Tibial artery (tissue), 4 donors: Measurements from ENCODE around the gene PYGB.

Experiments used
- DNase-seq, 2 donors: peaks; one replicate each; pipeline ENCODE4 v3.0.0-alpha.2; 2019
- H3K27ac ChIP-seq, 2 donors: fragments of 200-600 bp; sonication (generic) in 1 of 2; 1 replicate in 1 of 2; 2 replicates in 1 of 2; pipeline ENCODE4 v1.5.1; 2018 to 2019; ENCODE audit warnings: mild to moderate bottlenecking in 1 of 2
- H3K27me3 ChIP-seq, 2 donors: fragments of 200-600 bp; sonication (generic) in 1 of 2; one replicate each; pipeline versions ENCODE4 v1.5.1 to v1.6.0; 2016 to 2019
- H3K36me3 ChIP-seq, 3 donors: fragments of 200-600 bp; sonication (generic) in 2 of 3; one replicate each; pipeline ENCODE4 v1.5.1; 2016 to 2019; ENCODE audit warnings: mild to moderate bottlenecking in 2 of 3
- H3K4me1 ChIP-seq, 4 donors: fragments of 200-600 bp; sonication (generic) in 2 of 4; 1 replicate in 3 of 4; 2 replicates in 1 of 4; pipeline ENCODE4 v1.5.1; 2016 to 2019
- H3K4me3 ChIP-seq, 2 donors: fragments of 200-600 bp; sonication (generic) in 1 of 2; 1 replicate in 1 of 2; 2 replicates in 1 of 2; pipeline ENCODE4 v1.5.1; 2018 to 2019; ENCODE audit warnings: mild to moderate bottlenecking in 2 of 2
- H3K9me3 ChIP-seq, 3 donors: fragments of 200-600 bp; sonication (generic) in 1 of 3; one replicate each; pipeline ENCODE4 v1.5.1; 2016 to 2019
- intact Hi-C: fragments of 100-400 bp; cut with DNase I; formaldehyde crosslinking; loops from one replicate; pipeline ENCODE4 v1.15.0; 2023; ENCODE audit warnings: low total_unique reads
- TF ChIP-seq, protein P1 (sequence below), 2 experiments: fragments of 200-600 bp in 1 of 2; fragments of 450-650 bp in 1 of 2; IDR thresholded peaks; one replicate each; pipeline ENCODE4 v1.5.1; 2017 to 2019; ENCODE audit warnings: antibody characterized with exemption in 2 of 2, mild to moderate bottlenecking in 1 of 2, moderate library complexity in 1 of 2

The PYGB gene

DNA sequence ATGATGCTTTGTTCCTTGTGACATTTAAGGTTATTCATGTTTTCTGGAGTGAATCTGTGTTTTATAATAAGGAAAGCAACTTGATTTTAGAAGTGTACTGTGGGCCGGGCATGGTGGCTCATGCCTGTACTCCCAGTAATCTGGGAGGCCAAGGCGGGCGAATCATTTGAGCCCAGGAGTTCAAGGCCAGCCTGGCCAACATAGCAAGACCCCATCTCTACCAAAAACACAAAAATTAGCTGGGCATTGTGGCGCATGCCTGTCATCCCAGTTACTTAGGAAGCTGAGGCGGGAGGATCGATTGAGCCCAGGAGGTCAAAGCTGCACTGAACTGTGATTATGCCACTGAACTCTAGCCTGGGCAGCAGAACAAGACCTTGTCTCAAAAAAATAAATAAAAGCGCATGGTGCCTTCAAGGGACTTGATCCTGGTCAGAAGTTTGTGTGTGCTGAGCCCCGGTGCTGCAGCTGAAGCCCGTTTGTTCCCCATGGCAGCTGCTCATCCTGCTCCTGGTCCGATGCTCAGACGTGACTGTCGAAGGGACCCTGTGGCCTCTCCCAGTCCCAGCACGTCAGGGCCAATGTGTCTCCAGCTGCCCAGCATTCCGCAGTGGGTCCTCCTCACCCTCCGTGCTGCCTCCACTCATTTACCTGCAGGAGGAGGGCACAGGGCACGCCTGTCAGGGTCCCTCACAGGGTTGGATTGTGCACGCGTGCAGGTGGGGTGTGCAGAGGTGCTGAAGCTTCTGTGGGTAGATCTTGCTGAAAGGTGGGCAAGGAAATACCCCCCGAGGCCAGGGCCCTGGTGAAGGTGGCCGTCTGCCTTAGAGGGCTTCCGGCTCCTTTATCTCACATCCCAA, 34.1 kb upstream of the PYGB start:
- H3K4me1 ChIP-seq: no peaks in the 10 kb centered on the region
- TF ChIP-seq, protein P1, sequence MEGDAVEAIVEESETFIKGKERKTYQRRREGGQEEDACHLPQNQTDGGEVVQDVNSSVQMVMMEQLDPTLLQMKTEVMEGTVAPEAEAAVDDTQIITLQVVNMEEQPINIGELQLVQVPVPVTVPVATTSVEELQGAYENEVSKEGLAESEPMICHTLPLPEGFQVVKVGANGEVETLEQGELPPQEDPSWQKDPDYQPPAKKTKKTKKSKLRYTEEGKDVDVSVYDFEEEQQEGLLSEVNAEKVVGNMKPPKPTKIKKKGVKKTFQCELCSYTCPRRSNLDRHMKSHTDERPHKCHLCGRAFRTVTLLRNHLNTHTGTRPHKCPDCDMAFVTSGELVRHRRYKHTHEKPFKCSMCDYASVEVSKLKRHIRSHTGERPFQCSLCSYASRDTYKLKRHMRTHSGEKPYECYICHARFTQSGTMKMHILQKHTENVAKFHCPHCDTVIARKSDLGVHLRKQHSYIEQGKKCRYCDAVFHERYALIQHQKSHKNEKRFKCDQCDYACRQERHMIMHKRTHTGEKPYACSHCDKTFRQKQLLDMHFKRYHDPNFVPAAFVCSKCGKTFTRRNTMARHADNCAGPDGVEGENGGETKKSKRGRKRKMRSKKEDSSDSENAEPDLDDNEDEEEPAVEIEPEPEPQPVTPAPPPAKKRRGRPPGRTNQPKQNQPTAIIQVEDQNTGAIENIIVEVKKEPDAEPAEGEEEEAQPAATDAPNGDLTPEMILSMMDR (IDR thresholded peaks at IDR 0.05): no peak
- intact Hi-C loops: no loop called here
- no peak overlapping the region for H3K4me3 ChIP-seq
- H3K27me3 ChIP-seq: no peaks in the 10 kb centered on the region
- peaks cover 76 to 94% (median 91%) of the 10 kb centered on the region in 3 donors for H3K36me3 ChIP-seq
- no peak overlapping the region for H3K27ac ChIP-seq
- DNase-seq: no peak
- H3K9me3 ChIP-seq: no peaks in the 10 kb centered on the region

DNA sequence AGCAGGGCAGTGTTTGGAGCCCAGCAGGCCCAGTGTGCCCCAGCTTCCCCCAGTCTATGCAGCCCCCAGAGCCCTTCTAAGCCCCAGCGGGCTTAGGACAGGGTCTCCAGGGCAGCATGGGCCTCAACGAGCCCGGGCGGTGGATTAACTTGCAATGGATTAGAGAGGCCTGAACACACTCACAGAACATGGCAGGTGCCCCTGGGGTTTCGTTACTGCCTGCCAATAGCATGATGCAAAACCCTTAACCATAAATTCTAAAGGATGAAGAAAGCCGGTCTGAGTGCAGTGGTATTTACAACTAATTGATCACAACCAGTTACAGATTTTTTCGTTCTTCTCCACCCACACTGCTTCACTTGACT, 33.5 kb upstream of the PYGB start:
- peaks cover 76 to 100% (median 93%) of the 10 kb centered on the region in 3 donors for H3K36me3 ChIP-seq
- no peak for DNase-seq
- no peaks in the 10 kb centered on the region for H3K27me3 ChIP-seq
- H3K9me3 ChIP-seq: no peaks in the 10 kb centered on the region
- TF ChIP-seq, protein P1 (IDR thresholded peaks at IDR 0.05): no peak
- intact Hi-C loops: no loop called here
- no peak overlapping the region for H3K4me3 ChIP-seq
- no peak overlapping the region for H3K27ac ChIP-seq
- H3K4me1 ChIP-seq: no peaks in the 10 kb centered on the region

DNA sequence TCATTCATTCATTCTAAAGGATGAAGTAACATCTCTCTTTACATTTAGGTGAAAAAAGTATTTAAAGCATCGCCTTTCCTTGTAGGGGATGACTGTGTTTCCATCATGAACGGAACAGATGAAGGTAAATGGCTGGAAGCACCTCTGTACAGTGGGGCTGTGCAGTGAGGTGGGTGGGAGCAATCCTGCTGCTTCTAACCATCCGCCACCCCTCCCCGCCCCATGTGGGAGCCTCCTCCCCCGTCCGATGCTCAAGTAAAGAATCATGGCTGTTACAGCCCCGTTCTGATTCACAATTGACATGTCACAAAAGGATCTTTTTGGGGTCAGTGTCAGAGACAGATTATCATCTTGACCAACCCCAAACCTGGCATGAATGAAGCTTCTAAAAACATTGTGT, 33.1 kb upstream of the PYGB start:
- Histone ChIP-seq H3K4me3 (no peak overlapping the region), H3K36me3 (peaks cover 74 to 100% (median 91%) of the 10 kb centered on the region in 3 donors), H3K9me3 (no peaks in the 10 kb centered on the region), H3K27me3 (no peaks in the 10 kb centered on the region), H3K27ac (no peak overlapping the region), H3K4me1 (no peaks in the 10 kb centered on the region)
- intact Hi-C loops: no loop called here
- TF ChIP-seq, protein P1 (IDR thresholded peaks at IDR 0.05): no peak
- DNase-seq: no peak

DNA sequence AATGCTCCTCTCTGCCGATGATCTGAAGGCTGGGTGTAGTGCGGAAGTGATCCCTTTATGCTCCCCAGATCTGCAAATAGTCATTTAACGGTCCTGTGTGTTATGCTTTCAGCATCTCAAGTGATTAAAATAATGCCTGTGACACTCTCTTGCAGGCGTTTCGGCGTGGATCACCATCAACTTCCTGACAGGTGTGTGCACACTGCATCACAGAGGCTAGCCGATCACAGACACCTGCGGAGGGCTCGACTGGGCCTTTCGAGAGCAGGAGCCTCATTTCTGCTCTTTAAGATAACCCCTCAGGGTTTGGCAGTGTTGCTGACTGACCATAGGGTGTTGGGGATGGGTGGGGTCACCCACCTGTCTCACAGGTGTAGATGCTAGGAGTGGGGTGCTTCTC, 32.4 kb upstream of the PYGB start:
- H3K27me3 ChIP-seq: no peaks in the 10 kb centered on the region
- no peak overlapping the region for H3K4me3 ChIP-seq
- H3K27ac ChIP-seq: no peak overlapping the region
- no peaks in the 10 kb centered on the region for H3K9me3 ChIP-seq
- TF ChIP-seq, protein P1 (IDR thresholded peaks at IDR 0.05): no peak
- intact Hi-C loops: no loop called here
- peaks cover 67 to 100% (median 84%) of the 10 kb centered on the region in 3 donors for H3K36me3 ChIP-seq
- no peak for DNase-seq
- peaks cover 0 to under 1% (median 0%) of the 10 kb centered on the region in 4 donors for H3K4me1 ChIP-seq

DNA sequence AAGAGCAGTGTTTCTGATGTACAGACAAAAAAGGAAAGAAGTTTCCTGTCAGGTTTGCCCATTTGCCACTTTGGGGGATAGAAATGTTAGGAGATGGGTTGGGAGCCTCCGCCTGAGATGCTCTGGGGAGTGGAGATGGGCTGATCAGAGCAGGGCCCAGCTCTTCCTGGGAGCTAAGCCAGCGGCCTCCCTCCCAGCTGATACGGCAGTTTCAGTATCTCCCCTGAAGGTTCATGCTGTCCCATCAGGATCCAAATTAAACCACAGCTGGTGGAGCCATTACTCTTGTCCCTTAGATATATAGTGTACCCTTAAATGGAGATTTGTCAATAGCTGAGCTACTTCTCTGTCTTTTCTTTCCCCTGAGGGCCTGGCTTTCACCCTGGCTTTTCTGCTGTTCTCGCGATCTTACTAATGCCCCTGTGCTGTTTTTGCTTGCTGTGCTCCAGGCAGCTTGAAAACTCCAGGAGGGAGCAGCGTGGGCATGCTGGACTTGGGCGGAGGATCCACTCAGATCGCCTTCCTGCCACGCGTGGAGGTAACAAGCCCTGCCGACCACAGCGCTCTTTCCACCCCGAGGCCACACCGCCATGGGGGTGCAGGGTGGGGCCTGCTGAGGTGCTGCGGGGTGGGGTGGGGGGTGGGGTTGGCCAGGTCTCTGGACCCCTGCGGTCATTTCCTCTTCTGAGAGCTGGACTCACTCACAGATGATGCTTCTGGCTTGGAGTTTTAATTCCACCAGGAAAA, 31.5 kb upstream of the PYGB start:
- intact Hi-C loops: no loop called here
- Histone ChIP-seq H3K4me1 (peaks cover 0 to 3% (median 0%) of the 10 kb centered on the region in 4 donors), H3K9me3 (no peaks in the 10 kb centered on the region), H3K27me3 (no peaks in the 10 kb centered on the region), H3K4me3 (no peak overlapping the region), H3K27ac (no peak overlapping the region), H3K36me3 (peaks cover 64 to 100% (median 76%) of the 10 kb centered on the region in 3 donors)
- TF ChIP-seq, protein P1 (IDR thresholded peaks at IDR 0.05): no peak
- DNase-seq: peak in 1 of 2 donors; percentile 41
